NCI-H2029 (cell line): Measurements from ENCODE around the gene SETMAR.
"Not testable (repeated sequence)": the region's sequence is repeated elsewhere in the genome, so short reads cannot be mapped to it uniquely, and the experiment has no call there.

Experiments
- DNase-seq: peaks from one replicate; lab custom pipeline; 2025; lab: John Stamatoyannopoulos, UW

SETMAR gene

DNA sequence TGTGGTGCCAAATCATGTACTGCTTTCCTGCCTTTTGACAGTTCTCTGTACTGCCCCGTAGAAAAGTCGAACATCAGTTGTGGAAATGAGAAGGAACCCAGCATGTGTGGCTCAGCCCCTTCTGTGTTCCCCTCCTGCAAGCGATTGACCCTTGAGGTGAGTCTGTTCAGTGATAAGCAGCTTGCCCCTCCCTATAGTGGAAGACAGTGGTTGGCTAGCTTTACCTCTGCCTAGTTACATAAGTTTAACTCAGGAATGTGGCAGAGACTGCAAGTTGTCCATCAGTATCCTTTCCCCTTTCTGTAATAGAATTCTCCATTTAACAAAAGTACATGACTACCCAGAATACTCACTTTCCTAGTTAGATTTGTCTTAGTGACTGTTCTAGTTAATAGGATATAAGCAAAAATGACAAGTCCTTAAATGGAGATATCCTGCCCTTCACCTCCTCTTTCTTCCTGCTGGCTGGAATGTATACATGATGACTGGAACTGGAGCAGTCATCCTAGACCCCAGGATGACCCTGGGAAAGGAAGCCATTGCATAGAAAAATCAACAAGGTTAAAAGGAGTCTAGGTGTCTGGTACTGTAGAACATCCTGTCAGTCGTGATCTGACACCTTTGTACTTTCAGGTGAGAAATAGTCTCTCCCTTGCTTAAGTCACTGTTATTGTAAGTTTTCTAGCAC is 10.6 kb downstream of the SETMAR start:
- no peak for DNase-seq

DNA sequence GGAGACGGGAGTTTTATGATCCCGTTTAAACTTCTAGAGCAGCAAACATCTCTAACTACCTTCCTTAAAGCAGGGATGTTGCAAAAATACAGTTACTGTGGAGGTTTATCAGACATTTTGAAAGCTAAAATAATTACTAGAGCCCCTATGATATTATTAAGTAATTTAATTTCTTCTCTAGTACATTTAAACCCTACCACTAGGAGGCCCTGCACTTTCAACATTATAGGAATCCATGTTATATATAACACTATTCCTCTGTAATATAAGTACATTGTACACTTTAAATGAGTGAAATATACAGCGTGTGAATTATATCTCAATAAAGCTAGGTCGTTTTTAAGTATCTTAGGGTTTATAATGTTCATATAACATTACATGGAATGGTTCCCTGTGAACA is 11.5 kb downstream of the SETMAR start:
- no peak for DNase-seq

DNA sequence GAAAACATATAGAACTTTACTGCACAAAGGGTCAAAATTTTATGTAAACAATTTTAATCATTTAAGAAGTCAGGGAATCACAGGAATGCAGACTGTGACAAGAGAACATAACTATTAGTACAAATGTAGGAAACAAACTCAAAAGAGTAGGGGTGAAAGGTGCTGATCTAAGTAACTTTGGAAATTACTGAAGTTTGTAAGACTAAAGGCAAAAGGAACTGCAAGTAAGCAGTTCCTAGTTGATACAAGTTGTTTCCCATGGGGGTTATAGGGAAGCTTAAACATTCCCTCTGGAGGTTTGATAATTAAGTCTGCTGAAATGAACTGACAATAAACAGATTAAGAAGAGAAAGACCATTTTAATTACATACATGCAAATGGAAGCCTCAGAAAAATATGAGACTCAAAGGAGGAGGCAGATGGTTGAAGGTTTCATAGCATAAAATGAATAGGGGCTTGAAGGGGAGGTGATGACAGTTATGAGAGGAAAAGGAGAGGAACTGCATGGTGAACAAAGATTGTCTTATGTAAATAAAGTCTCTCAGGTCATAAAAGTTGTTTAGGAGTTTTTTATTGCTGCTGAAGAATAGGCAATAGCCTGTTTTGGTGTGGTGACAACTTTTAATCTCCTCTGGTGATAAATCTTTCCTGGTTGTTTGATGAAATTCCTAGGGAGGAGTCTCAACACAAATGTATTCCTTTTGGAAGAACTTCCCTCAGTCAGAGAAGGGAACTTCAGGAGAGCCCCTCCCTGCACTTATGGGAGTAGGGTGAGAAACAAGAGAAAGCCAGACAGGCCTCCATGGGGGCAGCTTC is 17.1 kb downstream of the SETMAR start:
- no peak for DNase-seq

DNA sequence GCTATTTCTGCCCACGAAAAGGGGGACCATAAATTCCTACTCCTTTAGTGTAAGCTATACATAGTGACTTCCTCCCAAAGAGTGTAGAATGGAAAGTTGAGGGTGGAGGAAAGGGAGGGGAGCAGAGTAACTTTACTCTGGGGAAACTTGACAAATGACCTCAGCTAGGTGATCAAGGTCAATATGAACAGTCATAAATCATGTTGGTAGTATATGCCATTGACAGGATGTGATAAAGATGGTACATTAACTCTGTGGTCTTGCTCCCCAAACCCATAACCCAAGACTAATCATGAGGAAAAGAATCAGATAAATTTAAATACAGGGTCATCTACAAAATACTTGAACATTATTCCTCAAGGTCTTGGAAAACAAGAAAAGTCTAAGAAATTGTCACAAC is 18.6 kb downstream of the SETMAR start:
- no peak for DNase-seq

DNA sequence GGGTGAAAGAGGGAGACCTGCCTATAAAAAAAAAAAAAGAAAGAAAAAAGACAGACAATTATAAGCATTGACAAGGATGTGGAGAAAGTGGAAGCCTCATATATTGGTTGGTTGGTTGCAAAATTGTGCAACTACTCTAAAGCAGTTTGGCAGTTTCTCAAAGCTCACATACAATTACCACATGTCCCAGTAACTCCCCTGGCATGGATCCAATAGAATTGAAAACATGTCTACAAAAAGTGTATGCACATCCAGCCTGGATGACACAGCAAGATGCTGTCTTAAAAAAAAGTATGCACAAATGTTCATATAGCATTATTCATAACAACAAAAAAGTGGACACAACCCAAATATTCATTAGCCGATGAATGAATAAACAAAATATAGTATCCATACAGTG is 19.5 kb downstream of the SETMAR start:
- DNase-seq, result no peak

DNA sequence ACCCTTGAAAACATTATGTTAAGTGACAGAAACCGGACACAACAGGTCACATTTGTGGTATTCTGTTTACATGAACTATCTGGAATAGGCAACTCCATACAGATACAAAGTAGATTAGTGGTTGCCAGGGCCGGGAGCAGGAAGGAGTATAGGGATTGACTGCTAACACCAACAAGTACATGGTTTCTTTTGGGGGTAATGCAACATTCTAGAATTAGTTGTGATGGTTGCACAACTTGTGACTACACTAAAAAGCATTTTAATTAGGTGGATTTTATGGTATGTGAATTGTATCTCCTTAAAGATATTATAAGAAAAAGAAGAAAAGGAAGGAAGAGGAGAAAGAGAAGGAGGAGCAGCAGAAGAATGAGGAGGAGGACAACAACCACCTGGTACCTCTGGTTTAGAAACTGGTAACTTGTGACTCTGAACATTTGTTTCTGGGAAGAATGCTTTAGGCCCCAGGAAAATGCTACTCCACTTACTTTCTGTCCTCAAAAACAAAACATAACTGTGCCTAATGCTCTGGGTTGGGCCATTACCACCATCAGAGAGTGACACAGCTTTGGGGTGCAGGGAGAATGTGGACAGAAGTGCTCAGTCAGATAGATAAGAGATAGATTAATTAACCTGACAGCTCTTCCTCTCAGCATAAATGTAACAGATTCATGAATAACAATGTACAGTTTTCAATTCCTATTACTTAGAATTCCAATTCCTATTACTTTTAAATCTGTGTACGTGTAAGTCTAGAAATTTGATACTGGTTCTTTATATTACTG is 20.3 kb downstream of the SETMAR start:
- no peak for DNase-seq

DNA sequence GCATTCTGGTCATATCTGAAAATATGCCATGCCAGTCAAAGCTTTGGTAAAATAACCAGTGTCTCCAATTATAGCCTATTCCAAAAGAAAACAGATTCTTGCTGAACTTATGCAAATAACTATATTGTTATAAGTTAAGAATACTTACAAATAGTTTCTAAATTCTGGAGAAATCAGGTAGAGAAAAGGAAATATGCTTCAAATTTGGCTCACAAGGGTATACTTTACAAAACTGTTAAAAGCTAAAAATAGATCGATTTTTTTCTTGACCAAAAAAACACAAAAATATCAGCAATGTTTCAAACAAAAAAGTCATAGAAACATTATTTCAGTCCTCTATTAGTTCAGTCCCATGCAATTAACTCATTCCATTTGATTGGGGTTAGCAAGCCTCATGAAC is 23.7 kb downstream of the SETMAR start:
- DNase-seq, result no peak

DNA sequence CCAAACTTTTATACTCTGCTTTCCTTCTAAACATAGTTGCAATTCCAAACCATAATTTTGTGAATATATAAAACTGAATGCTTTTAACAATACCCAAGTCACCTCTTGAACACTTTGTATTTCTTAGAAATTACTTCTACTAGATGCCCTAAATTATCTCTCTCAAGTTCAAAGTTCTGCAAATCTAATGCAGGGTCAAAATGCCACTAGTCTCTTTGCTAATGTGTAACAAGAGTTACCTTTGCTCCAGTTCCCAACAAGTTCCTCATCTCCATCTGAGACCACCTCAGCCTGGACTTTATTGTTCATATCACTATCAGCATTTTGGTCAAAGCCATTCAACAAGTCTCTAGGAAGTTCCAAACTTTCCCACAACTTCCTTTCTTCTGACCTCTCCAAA is 26.6 kb downstream of the SETMAR start:
- DNase-seq, result not testable (repeated sequence)

DNA sequence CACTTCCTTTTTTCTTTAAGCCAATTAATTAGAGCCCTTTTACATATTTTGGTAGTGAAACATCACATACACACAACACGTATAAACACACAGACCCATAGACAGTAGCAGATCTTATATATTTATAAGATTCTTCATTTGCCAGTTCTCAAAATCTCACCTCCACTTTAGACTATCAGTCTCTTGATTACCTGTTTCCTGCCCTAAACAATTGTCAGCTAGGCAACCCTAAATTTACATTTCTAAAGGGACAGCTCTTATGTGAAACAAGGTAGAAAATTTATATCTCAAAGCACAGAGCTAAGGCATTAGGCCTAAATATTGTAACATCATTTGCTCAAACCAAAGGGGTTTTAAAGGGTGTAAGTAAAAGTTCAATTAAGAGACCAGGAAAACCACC is 28.9 kb downstream of the SETMAR start:
- no peak for DNase-seq

DNA sequence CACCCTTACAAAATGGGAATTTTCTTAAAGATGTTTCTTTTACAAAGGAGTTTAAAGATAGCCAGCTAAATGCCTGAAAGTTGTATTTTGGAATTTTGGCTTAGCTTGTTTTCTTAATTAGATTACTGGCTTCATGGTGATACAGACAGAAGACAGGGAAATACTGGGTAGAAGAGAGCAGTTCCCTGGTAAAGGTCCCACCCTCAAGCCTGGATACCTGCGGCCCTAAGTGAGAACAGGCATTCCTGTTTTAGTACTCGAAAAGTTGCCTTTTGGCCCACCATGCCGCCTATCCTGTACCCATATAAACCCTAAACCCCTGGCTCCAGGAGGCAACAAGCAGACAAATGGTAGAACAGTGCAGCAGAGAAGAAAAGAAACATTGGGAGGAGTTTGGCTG is 29.4 kb downstream of the SETMAR start:
- no peak for DNase-seq

DNA sequence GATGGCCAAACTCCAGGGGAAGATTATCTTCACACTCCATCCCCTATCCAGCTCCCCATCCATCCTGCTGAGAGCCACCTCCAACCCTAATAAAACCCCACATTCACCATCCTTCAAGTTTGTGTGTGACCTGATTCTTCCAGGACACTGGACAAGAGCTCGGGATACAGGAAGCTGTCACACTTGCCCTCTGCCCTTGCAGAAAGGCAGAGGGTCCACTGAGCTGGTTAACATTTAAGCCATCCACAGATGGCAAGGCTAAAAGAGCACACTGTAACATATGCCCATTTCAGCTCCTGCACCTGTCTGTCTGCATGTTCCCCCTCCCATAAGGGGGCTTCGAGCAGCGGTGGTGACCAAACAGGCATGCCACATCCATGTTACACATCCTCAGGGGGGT is 29.8 kb downstream of the SETMAR start:
- DNase-seq, result no peak

DNA sequence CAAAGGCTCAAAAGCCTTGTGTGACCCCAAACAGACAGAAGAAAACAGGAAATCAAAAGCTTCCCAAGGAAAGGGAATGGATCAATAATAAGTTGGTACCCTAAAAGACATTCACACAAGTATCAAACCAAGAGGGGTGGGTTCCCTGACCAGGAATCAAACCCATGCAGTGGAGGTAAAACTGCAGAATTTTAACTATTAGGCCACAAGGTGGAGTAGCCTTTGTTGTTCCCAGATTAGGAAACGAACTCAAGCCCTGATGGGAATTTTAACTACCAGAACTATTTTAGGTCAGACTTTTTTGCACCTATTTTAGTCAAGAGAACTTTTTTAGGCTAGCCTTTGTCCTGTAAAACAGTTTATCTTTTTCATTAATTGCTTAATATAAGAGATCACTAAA is 31.4 kb downstream of the SETMAR start:
- no peak for DNase-seq

DNA sequence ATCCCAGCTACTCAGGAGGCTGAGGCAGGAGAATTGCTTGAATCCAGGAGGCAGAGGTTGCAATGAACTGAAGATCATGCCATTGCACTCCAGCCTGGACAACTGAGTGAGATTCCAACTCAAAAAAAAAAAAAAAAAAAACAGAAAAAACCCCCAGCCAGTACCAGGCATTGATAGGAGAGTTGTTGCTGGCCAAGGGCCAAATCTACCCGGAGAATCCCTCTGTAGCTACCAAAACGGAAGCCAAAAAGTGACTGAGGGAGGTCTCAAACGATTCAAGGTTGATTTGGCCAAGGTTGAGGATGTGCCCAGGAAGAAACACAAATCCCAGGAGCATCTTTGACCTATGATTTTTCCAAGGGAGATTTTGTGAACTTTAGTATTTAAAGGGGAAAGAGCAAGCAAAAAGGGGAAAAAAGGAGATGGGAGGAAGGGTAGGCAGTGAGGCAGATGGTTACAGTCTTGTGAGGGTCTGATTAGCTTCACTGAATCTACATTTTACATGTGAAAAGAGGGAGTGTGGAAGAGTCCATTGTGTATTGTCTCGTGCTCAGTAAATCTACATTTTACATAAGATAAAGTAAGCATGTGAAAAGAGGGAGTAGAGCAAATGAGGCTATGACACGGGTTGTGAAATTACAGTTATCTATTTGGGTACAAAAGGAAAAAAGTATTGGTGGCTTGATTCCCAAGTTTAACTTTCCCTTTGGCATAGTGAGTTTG is 32.8 kb downstream of the SETMAR start:
- DNase-seq, result no peak

DNA sequence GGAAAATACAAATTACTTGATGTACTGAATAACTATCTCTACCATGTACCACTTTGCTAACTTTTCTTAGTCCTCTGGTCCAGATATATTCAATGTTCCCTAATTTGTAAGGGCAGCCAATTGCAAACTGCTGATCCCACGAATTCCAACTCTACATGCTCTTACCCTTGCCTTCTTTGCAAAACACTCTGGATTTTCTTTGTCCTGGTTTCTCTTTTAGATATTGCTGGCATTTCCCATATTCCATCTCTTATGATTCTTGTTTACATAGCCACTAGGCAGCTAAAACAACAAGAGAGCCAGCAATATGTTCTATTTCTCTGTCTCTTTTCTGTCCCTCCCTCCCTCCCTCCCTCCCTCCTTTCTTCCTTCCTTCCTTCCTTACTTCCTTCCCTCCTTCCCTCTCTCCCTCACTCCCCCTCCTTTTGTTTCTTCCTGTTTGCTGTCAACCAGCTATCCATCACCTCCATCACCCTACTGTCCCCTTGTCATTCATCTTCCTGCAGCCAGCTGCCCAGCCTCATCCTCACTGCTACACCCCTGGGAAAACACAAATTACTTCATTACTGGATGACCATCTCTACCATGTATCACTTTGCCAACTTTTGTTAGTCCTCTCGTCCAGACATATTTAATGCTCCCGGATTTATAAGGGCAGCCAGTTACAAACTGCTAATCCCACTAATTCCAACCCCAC is 33.8 kb downstream of the SETMAR start:
- DNase-seq, result no peak

DNA sequence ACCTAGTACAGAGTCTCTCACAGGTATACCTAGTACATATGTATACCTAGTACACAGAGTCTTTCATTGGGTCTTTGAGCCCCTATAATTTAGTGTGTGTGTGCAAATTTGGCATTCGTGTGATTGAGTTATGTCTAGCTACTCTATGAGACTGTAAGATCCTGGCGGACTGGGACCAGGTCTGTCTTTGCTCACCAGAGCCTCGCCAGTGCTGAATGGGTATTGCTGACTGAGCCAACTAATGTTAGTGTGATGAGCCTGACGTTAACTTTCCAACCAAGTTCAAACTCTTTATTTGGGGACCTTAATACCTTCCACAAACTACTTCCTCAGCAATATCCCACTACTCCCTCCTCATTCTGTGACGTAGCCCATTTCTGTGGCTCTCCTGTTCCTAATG is 35.6 kb downstream of the SETMAR start:
- DNase-seq, result no peak

DNA sequence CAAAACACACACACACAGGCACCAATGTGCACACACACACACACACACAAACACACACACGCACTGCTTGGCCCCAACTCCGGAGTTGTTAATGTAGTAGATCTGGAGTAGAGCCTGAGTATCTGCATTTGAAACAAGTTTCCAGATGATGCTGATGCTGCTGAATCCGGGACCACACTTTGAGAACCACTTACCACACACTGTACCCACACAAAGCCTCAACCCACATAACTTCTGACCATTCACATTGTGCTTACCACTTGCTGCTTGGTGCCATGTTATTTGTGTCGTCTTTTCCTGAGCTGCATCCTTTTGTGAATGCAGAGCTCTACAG is 36.9 kb downstream of the SETMAR start:
- no peak for DNase-seq

DNA sequence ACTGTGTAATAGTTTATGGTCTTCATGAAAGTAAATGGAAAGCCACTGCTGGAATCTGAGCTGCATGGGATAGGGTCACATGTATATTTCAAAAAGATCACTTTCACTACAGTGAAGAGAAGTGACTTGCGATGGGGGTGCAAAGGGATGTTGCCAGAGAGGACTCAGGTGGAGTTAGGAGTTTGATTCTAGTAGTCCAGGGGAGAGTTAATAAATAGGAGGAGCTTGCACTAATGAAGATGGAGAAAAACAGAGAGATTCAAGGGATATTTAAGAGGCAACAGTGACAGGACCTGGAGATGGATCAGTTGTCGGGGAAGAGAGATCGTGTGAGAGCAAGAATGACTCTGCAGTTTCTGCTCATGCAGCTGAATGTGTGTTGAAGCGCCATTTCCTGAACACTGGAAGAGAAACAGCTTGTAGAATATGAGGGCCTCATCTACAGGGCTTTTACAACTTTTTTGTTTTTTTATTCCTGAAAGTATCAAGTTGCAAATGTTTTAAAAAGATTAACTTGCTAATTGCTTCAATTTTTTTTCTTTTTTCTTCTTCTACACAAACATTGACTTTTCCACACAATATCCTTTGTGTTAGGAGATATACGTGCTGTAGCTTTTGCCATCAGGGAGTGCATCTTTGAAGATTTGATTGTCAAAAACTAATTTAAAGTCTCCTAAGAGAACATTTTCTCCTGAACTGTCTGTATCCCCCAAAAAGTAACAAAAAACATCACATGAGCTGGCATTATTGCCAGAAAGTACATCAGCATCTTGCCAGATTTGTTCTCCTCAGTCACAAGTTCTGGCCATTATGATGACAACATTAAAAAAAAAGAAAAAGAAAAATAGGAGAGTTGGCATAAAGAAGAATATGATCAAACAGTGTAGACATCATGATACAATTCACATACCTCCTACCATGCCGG is 37.5 kb downstream of the SETMAR start:
- DNase-seq, result no peak

DNA sequence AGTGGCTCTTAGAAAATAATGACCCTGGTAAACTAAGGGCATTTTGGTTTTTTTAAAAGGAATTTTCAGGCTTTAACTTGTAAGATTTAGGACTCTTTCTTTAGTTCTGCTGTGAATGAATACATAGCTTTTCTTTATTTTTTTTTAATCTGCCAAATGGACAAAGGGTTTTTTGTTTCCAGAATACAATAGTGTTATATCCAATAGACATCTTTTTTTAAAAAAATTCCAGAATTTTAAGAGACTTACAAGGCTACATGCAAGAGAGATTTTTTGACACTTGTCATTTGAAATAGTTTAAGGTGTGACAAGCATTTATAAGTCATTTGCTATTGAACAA is 38.1 kb downstream of the SETMAR start:
- no peak for DNase-seq

DNA sequence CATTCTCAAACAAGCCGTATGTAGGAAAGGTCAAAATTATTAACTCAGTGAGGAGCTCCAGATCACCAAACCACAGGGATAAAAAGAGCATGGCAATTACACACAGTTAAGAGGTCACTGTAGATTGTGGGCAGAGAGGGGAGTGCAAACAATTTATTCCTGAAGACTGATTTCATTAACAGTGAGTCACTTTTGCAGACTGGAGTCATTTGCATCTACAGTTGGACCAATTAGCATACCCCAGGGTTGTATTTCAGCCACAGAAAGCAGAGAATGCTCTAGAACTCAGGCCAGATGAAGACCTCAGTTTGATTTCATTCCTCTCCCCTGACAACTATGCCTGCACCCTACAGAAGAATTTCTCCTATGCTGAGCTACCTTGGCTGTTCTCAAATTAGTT is 40.1 kb downstream of the SETMAR start:
- no peak for DNase-seq

DNA sequence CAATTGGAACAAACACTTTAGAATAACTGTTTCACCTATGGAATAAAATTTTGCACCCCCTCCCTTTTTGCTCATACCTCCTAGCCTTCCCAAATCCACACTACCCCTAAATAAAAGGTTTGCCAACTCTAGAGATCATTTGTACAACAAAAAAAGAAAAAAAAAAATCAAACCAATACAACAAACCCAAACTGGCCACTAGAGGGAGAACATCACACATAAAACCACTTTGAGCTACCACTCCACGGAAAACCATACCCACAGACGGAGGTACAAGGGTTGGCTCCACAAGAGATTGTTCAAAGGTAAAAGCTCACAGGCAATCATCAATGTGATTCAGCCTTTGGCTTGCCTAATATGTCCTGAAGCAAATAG is 47.6 kb downstream of the SETMAR start:
- DNase-seq, result peak; percentile 26
